Gastrocnemius medialis (tissue), 4 donors: ENCODE data around the gene SHC3.

ENCODE experiments used
- CTCF ChIP-seq, 5 experiments: fragments of 450-650 bp in 3 of 5; fragments of 200-600 bp in 2 of 5; sonication (generic) in 2 of 5; IDR thresholded peaks in 4 of 5; conservative IDR thresholded peaks in 1 of 5; 1 replicate in 4 of 5; 2 replicates in 1 of 5; pipeline ENCODE4 v1.5.1; 2016 to 2019; ENCODE audit warnings: antibody characterized with exemption in 5 of 5, mild to moderate bottlenecking in 3 of 5, moderate library complexity in 3 of 5
- POLR2A ChIP-seq, 2 donors: fragments of 450-650 bp; IDR thresholded peaks; one replicate each; pipeline ENCODE4 v1.6.1; 2017; ENCODE audit warnings: antibody characterized with exemption in 2 of 2, mild to moderate bottlenecking in 2 of 2, moderate library complexity in 2 of 2

- TF ChIP-seq CTCF (IDR thresholded peaks at IDR 0.05 in 4 of 5, conservative IDR thresholded peaks at IDR 0.05 in 1 of 5) (no peak), POLR2A (IDR thresholded peaks at IDR 0.05) (no peak)
Observed at GRCh38 chr9:89097219-89097618, 81.4 kb downstream of the SHC3 start.
